HG02884 (cell line): ENCODE data around the gene CD101.
"Not testable (repeated sequence)": the region's sequence is repeated elsewhere in the genome, so short reads cannot be mapped to it uniquely, and the experiment has no call there.

ENCODE experiments used
- ATAC-seq: cut with Tn5 transposase; IDR thresholded peaks from one replicate; pipeline ENCODE4 v1.9.1; 2021; ENCODE audit warnings: mild to moderate bottlenecking, moderate library complexity; ENCODE audit not compliant: unreplicated experiment

The CD101 gene

GRCh38 chr1:117001254-117001927 lies at the start of gene CD101:
Gene CD101, plus strand, starts transcription at chr1:117001760. Its CDS starts 58 bp downstream, at chr1:117001818.
- ATAC-seq: peak; percentile 92

GRCh38 chr1:116952738-116953275 lies 48.8 kb upstream of the CD101 start:
- ATAC-seq: no peak

- ATAC-seq: no peak
Observed at GRCh38 chr1:116954440-116954839, 47.1 kb upstream of the CD101 start.

GRCh38 chr1:116956378-116956777 lies 45.2 kb upstream of the CD101 start:
- ATAC-seq: no peak

- no peak for ATAC-seq
Observed at GRCh38 chr1:116957646-116958045, 43.9 kb upstream of the CD101 start.

GRCh38 chr1:116958110-116958509 lies 43.5 kb upstream of the CD101 start:
- no peak for ATAC-seq

GRCh38 chr1:116958977-116959376 lies 42.6 kb upstream of the CD101 start:
- no peak for ATAC-seq

- no peak for ATAC-seq
Observed at GRCh38 chr1:116961606-116962005, 40.0 kb upstream of the CD101 start.

- ATAC-seq: no peak
Observed at GRCh38 chr1:116962987-116963639, 38.4 kb upstream of the CD101 start.

GRCh38 chr1:116966791-116967190 lies 34.8 kb upstream of the CD101 start:
- no peak for ATAC-seq

GRCh38 chr1:116968724-116969123 lies 32.8 kb upstream of the CD101 start:
- ATAC-seq: no peak

- ATAC-seq: no peak
Observed at GRCh38 chr1:116971258-116971860, 30.2 kb upstream of the CD101 start.

GRCh38 chr1:116971965-116972673 lies 29.4 kb upstream of the CD101 start:
- no peak for ATAC-seq

- ATAC-seq: no peak
Observed at GRCh38 chr1:116972674-116973030, 28.9 kb upstream of the CD101 start.

GRCh38 chr1:116980309-116980708 lies 21.3 kb upstream of the CD101 start:
- not testable (repeated sequence) for ATAC-seq

GRCh38 chr1:116981521-116982037 lies 20.0 kb upstream of the CD101 start:
- no peak for ATAC-seq

- no peak for ATAC-seq
Observed at GRCh38 chr1:116982319-116983004, 19.1 kb upstream of the CD101 start.

GRCh38 chr1:116983112-116983511 lies 18.4 kb upstream of the CD101 start:
- no peak for ATAC-seq

GRCh38 chr1:116983678-116984077 lies 17.9 kb upstream of the CD101 start:
- no peak for ATAC-seq

GRCh38 chr1:116984406-116985160 lies 17.0 kb upstream of the CD101 start:
- no peak for ATAC-seq
